ENCODE measurements around the gene NAXD. TPM values are rescaled to one million over a fixed set of nuclear protein-coding genes. Genes with fewer than 3 reads are reported as not detected.

NAXD gene
- total and polyA plus RNA-seq, 2 of the 4 experiments (the other 2 are of a cell fraction), result 10.2 to 27.2 TPM

GRCh38 chr13:110637747-110638146, 22.4 kb downstream of the NAXD start:
- Histone ChIP-seq H3K4ac (ENCODE audit: low read depth, low read length) (no peak overlapping the region), H3K4me3 (ENCODE audit: insufficient read depth, low read depth, low read length) (no peak overlapping the region), H4K20me1 (ENCODE audit: insufficient read depth, low read length) (peaks cover 44% of the 10 kb centered on the region), H3K23ac (ENCODE audit: low read depth, low read length) (no peak overlapping the region), H3K9ac (ENCODE audit: low read depth, low read length) (no peak overlapping the region), H3K27ac (ENCODE audit: insufficient read depth, low read length) (no peak overlapping the region), H3K9me1 (ENCODE audit: insufficient read depth, low read length) (peaks cover 24% of the 10 kb centered on the region), H2BK15ac (ENCODE audit: low read depth, low read length) (no peak overlapping the region), H2BK20ac (ENCODE audit: low read depth, low read length) (no peak overlapping the region), H4K5ac (ENCODE audit: low read depth, low read length) (no peak overlapping the region), H4K91ac (ENCODE audit: insufficient read depth, low read depth, low read length) (no peak overlapping the region), H3K9me3 (ENCODE audit: control insufficient read depth, insufficient read depth, low read length) (no peaks in the 10 kb centered on the region), H3K27me3 (ENCODE audit: control insufficient read depth, insufficient read depth, low read length) (no peaks in the 10 kb centered on the region), H2BK120ac (ENCODE audit: low read depth, low read length) (no peak overlapping the region), H3K4me2 (ENCODE audit: low read depth, low read length) (no peak overlapping the region), H2AK9ac (replicated peaks; ENCODE audit: low read depth, low read length, poor library complexity) (no peak overlapping the region), H2AFZ (replicated peaks; ENCODE audit: low read length, poor library complexity) (no peak overlapping the region), H3K14ac (replicated peaks; ENCODE audit: low read depth, low read length) (no peak overlapping the region), H3K56ac (ENCODE audit: extremely low read depth, insufficient read depth, low read length) (no peak overlapping the region), H3K79me1 (ENCODE audit: low read depth in 1 of 2, low read length in 2 of 2) (peaks cover 14 to 49% of the 10 kb centered on the region in 2 experiments), H4K8ac (ENCODE audit: low read depth in 2 of 2, low read length in 2 of 2) (no peak overlapping the region), H2AK5ac (ENCODE audit: low read depth, low read length) (no peak overlapping the region), H3K18ac (ENCODE audit: low read depth, low read length) (no peak overlapping the region), H2BK5ac (ENCODE audit: low read depth, low read length, poor library complexity, severe bottlenecking) (no peak overlapping the region), H3K4me1 (ENCODE audit: control insufficient read depth, insufficient read depth, low read length) (peaks cover 5% of the 10 kb centered on the region; the same call in 1 of the 2 replicates), H3K36me3 (ENCODE audit: control insufficient read depth, insufficient read depth, low read length) (peaks cover 75% of the 10 kb centered on the region)
- dilution Hi-C loops (cut with HindIII; ENCODE audit: low sequenced_read_pairs, unreplicated experiment), result no loop called here
- no peak for DNase-seq
- ATAC-seq (ENCODE audit: low read depth), result no peak
- TF ChIP-seq FOS (IDR thresholded peaks at IDR 0.05; ENCODE audit: low read depth, low read length) (no peak), RCOR1 (IDR thresholded peaks at IDR 0.05; ENCODE audit: insufficient replicate concordance, low read length) (no peak), RFX5 (IDR thresholded peaks at IDR 0.05; ENCODE audit: low read depth, low read length) (no peak), CTCF (conservative IDR thresholded peaks at IDR 0.05; ENCODE audit: low read depth, low read length) (no peak), BHLHE40 (IDR thresholded peaks at IDR 0.05; ENCODE audit: low read depth, low read length) (no peak), MXI1 (IDR thresholded peaks at IDR 0.05; ENCODE audit: borderline replicate concordance, low read depth, low read length) (no peak), ELK1 (IDR thresholded peaks at IDR 0.05; ENCODE audit: borderline replicate concordance, low read depth, low read length) (no peak), POLR2A (IDR thresholded peaks at IDR 0.05; ENCODE audit: low read depth, low read length) (no peak), SMC3 (IDR thresholded peaks at IDR 0.05; ENCODE audit: low read depth, low read length) (no peak), USF2 (IDR thresholded peaks at IDR 0.05; ENCODE audit: low read depth, low read length) (no peak), NFE2L2 (IDR thresholded peaks at IDR 0.05; ENCODE audit: low read depth, low read length) (no peak), CHD1 (IDR thresholded peaks at IDR 0.05; ENCODE audit: low read depth, low read length) (no peak), MAFK (IDR thresholded peaks at IDR 0.05; ENCODE audit: low read depth, low read length) (no peak), CEBPB (IDR thresholded peaks at IDR 0.05; ENCODE audit: low read depth, low read length) (no peak)
- CTCF ChIA-PET, result no interaction called here
- BruUV-seq (replicated peaks), result no TSS peak
- in situ Hi-C loops (cut with MboI; ENCODE audit: low sequenced_read_pairs), result no loop called here
- 83% methylated on average over 1 of the region's 6 CpGs; no CpG with 5 or more reads in 1 of the 2 experiments for WGBS, 2 experiments (ENCODE audit: extremely low coverage in 2 of 2, insufficient read length in 1 of 2)
- POLR2A ChIA-PET (ENCODE audit: unreplicated experiment), result no interaction called here
- intact Hi-C loops (cut with micrococcal nuclease), result no loop called here
